ENCODE results near the gene DKK1.

The DKK1 gene

GRCh38 chr10:52284416-52285013 is 29.6 kb upstream of the DKK1 start:
- H3K4me1 ChIP-seq (ENCODE audit: control insufficient read depth, insufficient read depth, low read length): no peaks in the 10 kb centered on the region
- H3K9me3 ChIP-seq (ENCODE audit: control insufficient read depth, insufficient read depth, low read depth, low read length): no peaks in the 10 kb centered on the region
- no peak overlapping the region for H3K4me3 ChIP-seq (ENCODE audit: low read depth, low read length)
- no peaks in the 10 kb centered on the region for H3K36me3 ChIP-seq (ENCODE audit: control insufficient read depth, insufficient read depth, low read length)
- no peak overlapping the region for H3K27ac ChIP-seq (ENCODE audit: low read depth, low read length)
- no peak overlapping the region for H3K9ac ChIP-seq (ENCODE audit: low read length)
- no peaks in the 10 kb centered on the region for H3K27me3 ChIP-seq (ENCODE audit: control insufficient read depth, insufficient read depth, low read length)

GRCh38 chr10:52287866-52288265 is 26.2 kb upstream of the DKK1 start:
- Histone ChIP-seq H3K36me3 (ENCODE audit: control insufficient read depth, insufficient read depth, low read length) (no peaks in the 10 kb centered on the region), H3K27ac (ENCODE audit: low read depth, low read length) (no peak overlapping the region), H3K9ac (ENCODE audit: low read length) (no peak overlapping the region), H3K27me3 (ENCODE audit: control insufficient read depth, insufficient read depth, low read length) (no peaks in the 10 kb centered on the region), H3K4me1 (ENCODE audit: control insufficient read depth, insufficient read depth, low read length) (no peaks in the 10 kb centered on the region), H3K4me3 (ENCODE audit: low read depth, low read length) (no peak overlapping the region), H3K9me3 (ENCODE audit: control insufficient read depth, insufficient read depth, low read depth, low read length) (no peaks in the 10 kb centered on the region)

GRCh38 chr10:52297747-52298146 is 16.3 kb upstream of the DKK1 start:
- Histone ChIP-seq H3K4me3 (ENCODE audit: low read depth, low read length) (no peak overlapping the region), H3K27ac (ENCODE audit: low read depth, low read length) (no peak overlapping the region), H3K4me1 (ENCODE audit: control insufficient read depth, insufficient read depth, low read length) (no peaks in the 10 kb centered on the region), H3K9ac (ENCODE audit: low read length) (no peak overlapping the region), H3K27me3 (ENCODE audit: control insufficient read depth, insufficient read depth, low read length) (no peaks in the 10 kb centered on the region), H3K36me3 (ENCODE audit: control insufficient read depth, insufficient read depth, low read length) (no peaks in the 10 kb centered on the region), H3K9me3 (ENCODE audit: control insufficient read depth, insufficient read depth, low read depth, low read length) (peaks cover 8% of the 10 kb centered on the region)

- Histone ChIP-seq H3K27ac (ENCODE audit: low read depth, low read length) (no peak overlapping the region), H3K36me3 (ENCODE audit: control insufficient read depth, insufficient read depth, low read length) (no peaks in the 10 kb centered on the region), H3K9ac (ENCODE audit: low read length) (no peak overlapping the region), H3K4me1 (ENCODE audit: control insufficient read depth, insufficient read depth, low read length) (no peaks in the 10 kb centered on the region), H3K27me3 (ENCODE audit: control insufficient read depth, insufficient read depth, low read length) (no peaks in the 10 kb centered on the region), H3K4me3 (ENCODE audit: low read depth, low read length) (no peak overlapping the region), H3K9me3 (ENCODE audit: control insufficient read depth, insufficient read depth, low read depth, low read length) (peaks cover 8% of the 10 kb centered on the region)
Observed at GRCh38 chr10:52300599-52301277, 13.3 kb upstream of the DKK1 start.

GRCh38 chr10:52308251-52309031 is 5.6 kb upstream of the DKK1 start:
- H3K9ac ChIP-seq (ENCODE audit: low read length): peak overlapping the region; percentile 34
- peaks cover 6% of the 10 kb centered on the region; the same call in 1 of the 2 replicates for H3K4me1 ChIP-seq (ENCODE audit: control insufficient read depth, insufficient read depth, low read length)
- peak overlapping the region; percentile 87 for H3K4me3 ChIP-seq (ENCODE audit: low read depth, low read length)
- no peaks in the 10 kb centered on the region for H3K9me3 ChIP-seq (ENCODE audit: control insufficient read depth, insufficient read depth, low read depth, low read length)
- H3K27me3 ChIP-seq (ENCODE audit: control insufficient read depth, insufficient read depth, low read length): peaks cover 52% of the 10 kb centered on the region
- no peak overlapping the region; the same call in 1 of the 2 replicates for H3K27ac ChIP-seq (ENCODE audit: low read depth, low read length)
- no peaks in the 10 kb centered on the region for H3K36me3 ChIP-seq (ENCODE audit: control insufficient read depth, insufficient read depth, low read length)

- Histone ChIP-seq H3K4me1 (ENCODE audit: control insufficient read depth, insufficient read depth, low read length) (peaks cover 9% of the 10 kb centered on the region; the same call in 1 of the 2 replicates), H3K9ac (ENCODE audit: low read length) (peak overlapping the region; percentile 80), H3K36me3 (ENCODE audit: control insufficient read depth, insufficient read depth, low read length) (no peaks in the 10 kb centered on the region), H3K27ac (ENCODE audit: low read depth, low read length) (no peak overlapping the region), H3K27me3 (ENCODE audit: control insufficient read depth, insufficient read depth, low read length) (peaks cover 92% of the 10 kb centered on the region), H3K4me3 (ENCODE audit: low read depth, low read length) (peak overlapping the region; percentile 72), H3K9me3 (ENCODE audit: control insufficient read depth, insufficient read depth, low read depth, low read length) (no peaks in the 10 kb centered on the region)
Observed at GRCh38 chr10:52312942-52313255, 1.2 kb upstream of the DKK1 start.

GRCh38 chr10:52313256-52313932 is 687 bp upstream of the DKK1 start:
- Histone ChIP-seq H3K9ac (ENCODE audit: low read length) (peak overlapping the region; percentile 80), H3K9me3 (ENCODE audit: control insufficient read depth, insufficient read depth, low read depth, low read length) (no peaks in the 10 kb centered on the region), H3K27ac (ENCODE audit: low read depth, low read length) (no peak overlapping the region; the same call in 1 of the 2 replicates), H3K36me3 (ENCODE audit: control insufficient read depth, insufficient read depth, low read length) (no peaks in the 10 kb centered on the region), H3K27me3 (ENCODE audit: control insufficient read depth, insufficient read depth, low read length) (peaks cover 92% of the 10 kb centered on the region), H3K4me1 (ENCODE audit: control insufficient read depth, insufficient read depth, low read length) (peaks cover 9% of the 10 kb centered on the region; the same call in 1 of the 2 replicates), H3K4me3 (ENCODE audit: low read depth, low read length) (peak overlapping the region; percentile 72)

- Histone ChIP-seq H3K27me3 (ENCODE audit: control insufficient read depth, insufficient read depth, low read length) (peaks cover 76% of the 10 kb centered on the region), H3K4me3 (ENCODE audit: low read depth, low read length) (peak overlapping the region; percentile 72), H3K27ac (ENCODE audit: low read depth, low read length) (no peak overlapping the region), H3K9ac (ENCODE audit: low read length) (peak overlapping the region; percentile 80), H3K4me1 (ENCODE audit: control insufficient read depth, insufficient read depth, low read length) (peaks cover 9% of the 10 kb centered on the region; the same call in 1 of the 2 replicates), H3K36me3 (ENCODE audit: control insufficient read depth, insufficient read depth, low read length) (no peaks in the 10 kb centered on the region), H3K9me3 (ENCODE audit: control insufficient read depth, insufficient read depth, low read depth, low read length) (no peaks in the 10 kb centered on the region)
Observed at GRCh38 chr10:52314822-52315552, 906 bp downstream of the DKK1 start.

GRCh38 chr10:52316001-52316400 is 1.9 kb downstream of the DKK1 start:
- H3K4me3 ChIP-seq (ENCODE audit: low read depth, low read length): peak overlapping the region; percentile 19; the same call in 1 of the 2 replicates
- no peak overlapping the region for H3K9ac ChIP-seq (ENCODE audit: low read length)
- peaks cover 9% of the 10 kb centered on the region; the same call in 1 of the 2 replicates for H3K4me1 ChIP-seq (ENCODE audit: control insufficient read depth, insufficient read depth, low read length)
- H3K36me3 ChIP-seq (ENCODE audit: control insufficient read depth, insufficient read depth, low read length): no peaks in the 10 kb centered on the region
- H3K27me3 ChIP-seq (ENCODE audit: control insufficient read depth, insufficient read depth, low read length): peaks cover 66% of the 10 kb centered on the region
- no peaks in the 10 kb centered on the region for H3K9me3 ChIP-seq (ENCODE audit: control insufficient read depth, insufficient read depth, low read depth, low read length)
- H3K27ac ChIP-seq (ENCODE audit: low read depth, low read length): no peak overlapping the region

- H3K4me3 ChIP-seq (ENCODE audit: low read depth, low read length): peak overlapping the region; percentile 19; the same call in 1 of the 2 replicates
- H3K9ac ChIP-seq (ENCODE audit: low read length): no peak overlapping the region
- peaks cover 9% of the 10 kb centered on the region; the same call in 1 of the 2 replicates for H3K4me1 ChIP-seq (ENCODE audit: control insufficient read depth, insufficient read depth, low read length)
- no peak overlapping the region for H3K27ac ChIP-seq (ENCODE audit: low read depth, low read length)
- H3K27me3 ChIP-seq (ENCODE audit: control insufficient read depth, insufficient read depth, low read length): peaks cover 61% of the 10 kb centered on the region
- no peaks in the 10 kb centered on the region for H3K36me3 ChIP-seq (ENCODE audit: control insufficient read depth, insufficient read depth, low read length)
- no peaks in the 10 kb centered on the region for H3K9me3 ChIP-seq (ENCODE audit: control insufficient read depth, insufficient read depth, low read depth, low read length)
Observed at GRCh38 chr10:52316500-52316899, 2.4 kb downstream of the DKK1 start.
